CD4-positive, alpha-beta T cell treated with Interleukin-12 subunit alpha and Interleukin-12 subunit beta, for 1 hour (primary cell): ENCODE data around the gene SASS6.

Experiments
- DNase-seq: peaks from one replicate; pipeline ENCODE4 v3.0.0-alpha.2; 2020

The SASS6 gene

DNA sequence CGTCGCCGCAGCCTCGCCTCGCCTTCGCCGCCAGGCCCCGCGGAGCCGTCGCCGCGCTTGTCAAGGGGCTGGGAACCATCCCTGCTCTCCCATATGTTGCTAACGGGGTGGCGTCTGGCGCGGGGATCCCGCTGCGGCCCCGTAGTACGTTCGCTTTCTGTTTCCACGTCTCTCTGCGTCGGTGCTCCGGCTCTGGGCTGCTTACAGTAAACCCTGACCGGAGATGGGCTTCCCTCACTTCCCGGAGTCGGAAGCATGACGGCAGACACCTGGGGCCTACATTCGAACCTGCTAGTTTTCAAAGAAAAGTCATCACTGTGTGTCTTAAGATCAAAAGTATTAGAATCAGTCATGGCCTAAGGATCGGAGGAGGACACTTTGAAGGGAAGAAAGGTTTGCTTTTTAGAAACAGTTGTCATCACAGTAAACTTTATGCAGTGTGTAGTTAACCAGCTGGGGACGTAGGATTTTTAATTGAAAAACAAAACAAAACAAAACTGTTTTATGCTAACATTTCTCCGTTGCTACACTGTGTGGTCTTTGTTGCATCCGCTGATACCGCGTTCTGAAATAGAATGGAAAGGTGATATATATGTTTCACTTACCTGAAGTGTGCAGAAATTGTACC is 94.0 kb downstream of the SASS6 start:
- DNase-seq: peak; percentile 79

DNA sequence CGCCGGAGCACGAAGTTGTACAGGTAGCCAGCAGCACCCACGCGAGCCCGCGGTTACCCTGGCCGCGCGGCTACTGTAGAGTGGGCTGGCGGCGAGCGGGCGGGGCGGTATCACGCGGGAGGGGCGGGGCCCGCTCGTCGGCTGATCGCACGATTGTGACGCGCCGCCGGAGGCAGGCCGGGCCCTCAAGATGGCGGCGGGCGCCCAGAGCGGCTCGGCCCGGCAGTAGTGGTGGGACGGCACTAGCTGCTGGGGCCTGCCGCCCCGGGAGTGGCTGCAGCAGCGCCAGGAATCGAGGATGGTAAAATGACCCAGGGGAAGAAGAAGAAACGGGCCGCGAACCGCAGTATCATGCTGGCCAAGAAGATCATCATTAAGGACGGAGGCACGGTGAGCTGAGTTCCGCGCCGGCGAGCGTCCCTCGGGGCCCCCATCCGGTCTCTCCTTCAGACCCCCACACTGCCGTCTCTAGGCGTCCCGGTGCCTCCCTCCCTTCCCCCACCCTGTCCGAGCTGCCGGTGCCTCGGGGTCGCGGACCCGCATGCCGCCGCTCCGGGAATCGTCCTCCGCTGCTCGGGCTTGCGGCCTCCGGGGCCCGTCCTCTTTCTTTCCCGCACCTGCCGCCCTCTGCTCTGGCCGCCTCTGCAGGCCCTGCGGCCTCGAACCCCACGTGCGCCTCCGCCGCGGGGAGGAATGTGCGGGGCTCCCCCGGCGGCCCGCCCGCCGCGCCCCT is 94.6 kb downstream of the SASS6 start:
- DNase-seq: peak; percentile 91

DNA sequence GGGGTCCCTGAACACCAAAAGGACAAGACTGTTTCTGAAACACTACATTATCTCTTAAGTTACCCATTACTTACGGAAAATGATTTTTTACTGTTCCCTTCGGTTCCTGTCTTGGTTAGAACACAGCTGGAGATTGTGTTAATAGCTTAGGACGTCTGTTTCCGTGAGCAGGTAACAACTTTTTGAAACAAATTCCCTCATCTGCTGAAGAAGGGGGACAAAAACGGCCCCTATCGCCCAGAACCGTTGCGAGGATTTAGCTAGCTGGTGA is 95.1 kb downstream of the SASS6 start:
- DNase-seq: no peak

DNA sequence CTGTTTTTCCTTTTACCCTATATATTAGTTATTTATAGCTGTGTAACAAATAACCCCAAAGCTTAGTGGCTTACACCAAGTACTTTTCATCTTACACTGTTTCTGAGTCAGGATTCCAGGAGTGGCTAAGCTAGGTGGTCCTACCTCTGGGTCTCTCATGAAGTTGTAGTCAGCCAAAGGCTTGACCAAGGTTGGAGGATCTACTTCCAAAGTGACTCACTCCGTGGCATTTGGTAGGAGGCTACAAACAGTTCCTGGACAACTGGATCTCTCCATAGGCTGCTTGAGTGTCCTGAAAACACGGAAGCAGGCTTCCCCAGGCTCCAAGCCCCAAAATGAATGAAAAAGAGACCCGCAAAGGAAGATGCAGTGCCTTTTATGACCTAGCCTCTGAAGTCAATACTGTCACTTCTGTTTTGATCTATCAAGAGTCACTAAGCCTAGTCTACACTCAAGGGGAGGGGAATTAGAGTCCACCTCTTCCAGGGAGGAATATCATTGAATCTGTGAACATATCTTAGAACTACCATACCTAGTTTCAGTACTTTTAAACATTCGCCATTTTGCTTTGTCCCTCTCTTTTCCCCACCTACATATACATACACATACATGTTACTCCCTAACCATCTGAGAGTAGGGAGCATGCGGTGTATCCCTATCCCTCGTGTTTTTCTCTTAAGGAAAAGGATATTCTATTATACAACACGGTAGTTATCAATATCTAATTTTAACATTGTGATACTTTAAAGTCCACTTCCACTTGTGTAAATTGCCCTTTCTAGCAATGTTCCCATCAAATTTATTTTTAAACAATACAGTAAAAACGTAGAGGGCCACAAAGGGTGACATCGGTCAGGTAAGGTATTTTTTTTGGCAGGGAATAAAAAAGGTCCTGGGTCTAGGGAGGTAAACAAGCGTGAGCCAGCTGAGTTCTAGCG is 95.7 kb downstream of the SASS6 start:
- DNase-seq: no peak

GRCh38 chr1:100035214-100035613 is 97.5 kb downstream of the SASS6 start:
- no peak for DNase-seq

GRCh38 chr1:100034470-100034869 is 98.3 kb downstream of the SASS6 start:
- DNase-seq: peak; percentile 34
